GM18505 (cell line): ENCODE results near the gene PRAC1.

Experiments
- ATAC-seq: cut with Tn5 transposase; IDR thresholded peaks from one replicate; pipeline ENCODE4 v1.9.1; 2021; ENCODE audit not compliant: unreplicated experiment
- POLR2A ChIP-seq: IDR thresholded peaks from 4 replicates; pipeline ENCODE4 v1.6.1; 2011; ENCODE audit warnings: borderline replicate concordance; ENCODE audit not compliant: insufficient read depth, insufficient read length; ENCODE audit errors: extremely low read depth

Gene PRAC1

DNA sequence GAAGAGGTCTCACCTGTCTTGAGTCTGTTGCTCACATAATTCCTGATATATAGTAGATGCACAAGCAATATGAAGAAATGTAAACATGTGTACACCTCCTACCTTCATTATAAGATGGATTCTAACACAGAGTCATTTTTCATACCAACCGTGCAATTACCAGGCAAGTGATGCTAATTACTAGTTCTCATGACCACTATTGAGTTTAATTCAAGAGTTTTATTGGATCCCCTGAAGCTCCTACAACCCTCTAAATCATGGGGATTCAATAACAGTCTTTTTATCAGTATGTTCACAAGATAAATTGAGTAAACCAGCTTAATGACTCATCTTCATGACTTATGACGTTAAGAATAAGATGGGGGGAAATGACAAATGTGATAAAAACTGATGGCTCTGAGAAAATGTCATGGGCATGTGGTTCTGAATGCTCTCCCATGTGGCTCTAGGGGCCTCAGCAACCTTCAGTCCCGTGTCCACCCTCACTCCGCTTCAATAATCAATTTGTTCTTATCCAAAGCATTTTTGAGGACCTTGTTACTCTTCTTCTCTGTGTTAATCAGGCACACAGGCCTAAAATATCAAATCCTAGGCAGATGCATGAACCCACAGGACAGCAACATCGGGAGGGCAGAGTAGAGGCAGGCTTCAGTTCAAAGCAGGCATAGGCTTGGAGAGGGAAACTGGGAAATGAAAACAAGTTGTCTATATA is 42.8 kb downstream of the PRAC1 start:
- no peak for TF ChIP-seq POLR2A
- ATAC-seq = no peak

DNA sequence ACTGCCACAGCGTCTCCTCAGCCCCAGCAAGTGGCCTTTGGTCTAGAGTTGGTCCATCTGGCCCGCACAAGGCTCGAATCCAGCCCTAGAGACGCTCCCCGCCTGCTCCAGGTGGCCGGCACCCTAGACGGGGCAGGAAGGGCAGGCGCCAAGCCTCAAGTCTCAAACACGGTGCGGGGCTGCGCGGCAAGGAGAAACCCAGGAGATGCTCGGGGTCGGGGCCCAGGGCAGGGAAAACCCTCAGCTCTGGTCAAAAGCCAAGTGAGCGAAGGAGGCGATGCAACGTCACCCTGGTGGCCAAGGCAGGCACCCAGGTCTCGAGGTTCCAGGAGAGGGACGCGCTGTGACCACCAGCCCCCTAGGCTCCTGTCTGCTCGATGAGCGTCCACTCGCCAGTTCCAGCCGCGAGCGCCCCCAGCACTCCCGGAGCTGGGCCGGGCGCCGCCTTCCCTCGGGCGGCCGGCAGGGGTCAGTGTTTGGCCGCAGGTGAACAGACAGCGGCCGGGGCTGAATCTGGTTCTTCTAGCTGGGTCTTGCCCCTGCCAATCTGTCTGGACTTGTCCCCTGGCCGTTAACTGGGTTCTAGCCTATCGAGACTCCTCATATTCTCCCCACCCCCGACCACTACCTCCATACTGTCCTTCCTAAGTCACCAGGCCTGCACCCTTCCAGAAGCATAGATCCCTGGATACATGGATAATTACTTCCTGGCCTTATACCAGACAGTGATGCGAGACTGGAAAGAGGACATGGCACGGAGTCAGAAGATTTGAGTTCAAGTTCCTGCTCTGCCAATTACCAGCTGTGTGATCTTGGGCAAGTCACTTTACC is 44.0 kb downstream of the PRAC1 start:
- TF ChIP-seq POLR2A = no peak
- ATAC-seq = no peak

DNA sequence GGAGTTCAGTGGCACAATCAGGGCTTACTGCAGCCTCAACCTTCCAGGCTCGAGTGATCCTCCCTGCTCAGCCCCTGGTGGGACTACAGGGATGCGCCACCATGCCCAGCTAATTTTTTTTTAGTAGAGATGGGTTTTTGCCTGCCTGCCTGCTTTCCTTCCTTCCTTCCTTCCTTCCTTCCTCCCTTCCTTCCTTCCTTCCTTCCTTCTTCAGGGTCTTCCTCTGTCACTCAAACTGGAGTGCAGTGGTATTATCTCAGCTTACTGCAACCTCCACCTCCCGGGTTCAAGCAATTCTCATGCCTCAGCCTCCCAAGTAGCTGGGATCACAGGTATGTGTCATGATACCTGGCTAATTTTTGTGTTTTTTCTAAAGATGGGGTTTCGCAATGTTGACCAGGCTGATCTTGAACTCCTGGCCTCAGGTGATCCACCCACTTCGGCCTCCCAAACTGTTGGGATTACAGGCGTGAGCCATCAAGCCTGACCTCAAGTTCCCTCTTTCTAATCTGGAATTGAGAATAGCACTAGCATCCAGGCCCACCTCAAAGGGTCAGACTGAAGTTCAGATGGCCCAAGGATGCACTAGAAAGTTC is 45.3 kb downstream of the PRAC1 start:
- no peak for ATAC-seq
- no peak for TF ChIP-seq POLR2A

DNA sequence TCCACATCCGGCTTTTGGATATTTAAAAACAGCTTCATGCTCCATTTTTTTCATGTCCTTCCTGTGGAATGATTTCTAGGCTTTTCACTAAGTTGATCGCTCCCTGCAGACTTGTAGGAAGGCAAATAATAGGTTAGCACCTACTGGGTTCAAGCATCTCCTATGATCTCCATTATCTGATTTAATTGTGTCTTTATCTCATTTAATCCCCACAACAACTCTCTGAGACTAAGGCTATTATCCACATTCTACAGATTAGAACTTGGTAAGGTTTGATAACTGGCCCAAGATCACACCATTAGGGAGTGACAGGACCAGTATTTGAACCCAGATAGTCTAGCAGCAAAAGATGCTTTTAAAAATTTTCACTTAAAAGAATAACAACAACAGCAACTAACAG is 50.0 kb downstream of the PRAC1 start:
- no peak for ATAC-seq
- no peak for TF ChIP-seq POLR2A
